Measurements from ENCODE around the gene SUPT16H.

- TF ChIP-seq CTCF (IDR thresholded peaks at IDR 0.05) (no peak), FOSL2 (IDR thresholded peaks at IDR 0.05; ENCODE audit: borderline replicate concordance, low read depth) (no peak), RAD21 (IDR thresholded peaks at IDR 0.05; ENCODE audit: low read length) (no peak), POLR2AphosphoS5 (IDR thresholded peaks at IDR 0.05; ENCODE audit: low read depth, low read length) (no peak), TCF12 (IDR thresholded peaks at IDR 0.05) (no peak), YY1 (IDR thresholded peaks at IDR 0.05; ENCODE audit: low read depth) (no peak), SMC3 (IDR thresholded peaks at IDR 0.05; ENCODE audit: low read depth, low read length) (no peak), MAX (IDR thresholded peaks at IDR 0.05; ENCODE audit: low read depth) (no peak), JUND (IDR thresholded peaks at IDR 0.05) (no peak), SIN3A (IDR thresholded peaks at IDR 0.05; ENCODE audit: borderline replicate concordance, low read depth, low read length) (no peak), REST (IDR thresholded peaks at IDR 0.05; ENCODE audit: low read depth, low read length) (no peak), RFX5 (IDR thresholded peaks at IDR 0.05; ENCODE audit: low read length) (no peak), MXI1 (IDR thresholded peaks at IDR 0.05; ENCODE audit: low read depth, low read length) (no peak), FOXJ3 (CRISPR knock-in tag; IDR thresholded peaks at IDR 0.05) (no peak)
These were observed 37.2 kb downstream of the SUPT16H start for GRCh38 chr14:21346532-21347135.
